ENCODE data around the gene LHPP.

LHPP gene

GRCh38 chr10:124627866-124628675, 166.4 kb downstream of the LHPP start:
- DNase-seq (ENCODE audit: low read depth): no peak

GRCh38 chr10:124628676-124629021, 167.0 kb downstream of the LHPP start:
- DNase-seq (ENCODE audit: low read depth): no peak

GRCh38 chr10:124629415-124629814, 167.8 kb downstream of the LHPP start:
- no peak for DNase-seq (ENCODE audit: low read depth)

- DNase-seq (ENCODE audit: low read depth): no peak
These were observed 168.2 kb downstream of the LHPP start for GRCh38 chr10:124629842-124630241.

- no peak for DNase-seq (ENCODE audit: low read depth)
These were observed 168.9 kb downstream of the LHPP start for GRCh38 chr10:124630551-124630950.

- DNase-seq (ENCODE audit: low read depth): peak; percentile 42
These were observed 170.5 kb downstream of the LHPP start for GRCh38 chr10:124632064-124632531.

GRCh38 chr10:124632566-124632965, 170.9 kb downstream of the LHPP start:
- no peak for DNase-seq (ENCODE audit: low read depth)

GRCh38 chr10:124636271-124636995, 174.8 kb downstream of the LHPP start:
- DNase-seq (ENCODE audit: low read depth): no peak

GRCh38 chr10:124637091-124637700, 175.6 kb downstream of the LHPP start:
- DNase-seq (ENCODE audit: low read depth): no peak

- no peak for DNase-seq (ENCODE audit: low read depth)
These were observed 176.1 kb downstream of the LHPP start for GRCh38 chr10:124637746-124638145.

GRCh38 chr10:124639206-124639605, 177.6 kb downstream of the LHPP start:
- no peak for DNase-seq (ENCODE audit: low read depth)

- DNase-seq (ENCODE audit: low read depth): no peak
These were observed 178.0 kb downstream of the LHPP start for GRCh38 chr10:124639646-124640045.

GRCh38 chr10:124640056-124640455, 178.4 kb downstream of the LHPP start:
- DNase-seq (ENCODE audit: low read depth): no peak

- peak; percentile 22 for DNase-seq (ENCODE audit: low read depth)
These were observed 179.1 kb downstream of the LHPP start for GRCh38 chr10:124640538-124641231.

- DNase-seq (ENCODE audit: low read depth): peak; percentile 93
These were observed 179.9 kb downstream of the LHPP start for GRCh38 chr10:124641282-124642087.

GRCh38 chr10:124642088-124642710, 180.6 kb downstream of the LHPP start:
- no peak for DNase-seq (ENCODE audit: low read depth)

GRCh38 chr10:124643330-124644009, 181.8 kb downstream of the LHPP start:
- no peak for DNase-seq (ENCODE audit: low read depth)

GRCh38 chr10:124644236-124644635, 182.6 kb downstream of the LHPP start:
- DNase-seq (ENCODE audit: low read depth): no peak

- DNase-seq (ENCODE audit: low read depth): no peak
These were observed 183.3 kb downstream of the LHPP start for GRCh38 chr10:124644771-124645415.

Measured in amniotic epithelial cell (primary cell).